Regular cardiac myocyte (primary cell): Measurements from ENCODE around the gene PDCL3. TPM values are rescaled to one million over a fixed set of nuclear protein-coding genes. Genes with fewer than 3 reads are reported as not detected.

Experiments used
- total RNA-seq: library from RNA; depleted of rRNA; stranded (reverse); fragments of >200 nt; gene quantifications from 2 replicates; pipeline ENCODE4 v1.2.3, GENCODE V29; 2014

Gene PDCL3
- total RNA-seq = 10.7 and 31.6 TPM in 2 replicates

GRCh38 chr2:100562613-100563406 is at the start of gene PDCL3:
PDCL3 (plus strand) TSS chr2:100562993; CDS start chr2:100563068, 75 bp downstream.

Other genes starting within 250 kb of the PDCL3 start
- under 0.01 and 0.19 TPM in 2 replicates for gene LONRF2, start 240.5 kb upstream of the PDCL3 start, total RNA-seq
- 5.9 and 8.6 TPM in 2 replicates for gene CHST10, start 145.3 kb upstream of the PDCL3 start, total RNA-seq
- gene NMS, start 92.5 kb upstream of the PDCL3 start, total RNA-seq = not detected in 2 replicates